Astrocyte (in vitro differentiated cells and primary cell): ENCODE data around the gene CPLX3. TPM values are rescaled to one million over a fixed set of nuclear protein-coding genes. Genes with fewer than 3 reads are reported as not detected.

ENCODE experiments used
- DNase-seq: peaks from one replicate; pipeline ENCODE4 v3.0.0-alpha.2; 2010; ENCODE audit warnings: low read depth
- FAIRE-seq: peaks from 2 replicates; lab custom pipeline; 2011; peaks lifted over from hg19 to GRCh38; lab: Jason Lieb, UNC
- H2AFZ ChIP-seq: 2 replicates; pipeline ENCODE4 v1.6.0; 2012; ENCODE audit warnings: low read depth, low read length, inconsistent platforms
- H3K27ac ChIP-seq: 2 replicates; pipeline ENCODE4 v1.5.1; 2011; ENCODE audit warnings: low read depth, low read length, inconsistent platforms
- H3K27me3 ChIP-seq: 2 replicates; pipeline ENCODE4 v1.6.0; 2011; ENCODE audit warnings: low read length, inconsistent platforms; ENCODE audit not compliant: insufficient read depth
- H3K36me3 ChIP-seq: 2 replicates; pipeline ENCODE4 v1.5.1; 2011; ENCODE audit warnings: low read length, inconsistent platforms; ENCODE audit not compliant: insufficient read depth
- H3K4me1 ChIP-seq: 2 replicates; pipeline ENCODE4 v1.5.1; 2011; ENCODE audit warnings: low read length, inconsistent platforms; ENCODE audit not compliant: insufficient read depth
- H3K4me2 ChIP-seq: 2 replicates; pipeline ENCODE4 v1.6.0; 2012; ENCODE audit warnings: low read length, inconsistent platforms
- H3K4me3 ChIP-seq: 2 replicates; pipeline ENCODE4 v1.5.1; 2011; ENCODE audit warnings: low read depth, mild to moderate bottlenecking, low read length, inconsistent platforms; ENCODE audit not compliant: insufficient read depth
- H3K79me2 ChIP-seq: 2 replicates; pipeline ENCODE4 v1.6.0; 2012; ENCODE audit warnings: mild to moderate bottlenecking, low read length, inconsistent platforms; ENCODE audit not compliant: insufficient read depth
- H3K9ac ChIP-seq: 2 replicates; pipeline ENCODE4 v1.6.0; 2012; ENCODE audit warnings: mild to moderate bottlenecking, low read length, inconsistent platforms
- H3K9me3 ChIP-seq: 2 replicates; pipeline ENCODE4 v1.5.1; 2012; ENCODE audit warnings: low read depth, mild to moderate bottlenecking, low read length, inconsistent platforms; ENCODE audit not compliant: insufficient read depth
- H4K20me1 ChIP-seq: 2 replicates; pipeline ENCODE4 v1.6.0; 2012; ENCODE audit warnings: low read length, inconsistent platforms; ENCODE audit not compliant: insufficient read depth
- H3K27ac Mint-ChIP-seq: one replicate; pipeline ENCODE4 v1.8.0; 2021; ENCODE audit warnings: mild to moderate bottlenecking, mixed read lengths; ENCODE audit not compliant: unreplicated experiment
- H3K27me3 Mint-ChIP-seq: one replicate; pipeline ENCODE4 v1.8.0; 2021; ENCODE audit warnings: low read depth, mixed read lengths; ENCODE audit not compliant: unreplicated experiment
- H3K36me3 Mint-ChIP-seq: one replicate; pipeline ENCODE4 v1.8.0; 2021; ENCODE audit warnings: low read depth, mixed read lengths; ENCODE audit not compliant: unreplicated experiment
- H3K4me1 Mint-ChIP-seq: one replicate; pipeline ENCODE4 v1.8.0; 2021; ENCODE audit warnings: low read depth, mixed read lengths; ENCODE audit not compliant: unreplicated experiment
- H3K4me3 Mint-ChIP-seq: one replicate; pipeline ENCODE4 v1.8.0; 2021; ENCODE audit warnings: mild to moderate bottlenecking, moderate library complexity, mixed read lengths; ENCODE audit not compliant: unreplicated experiment
- H3K9me3 Mint-ChIP-seq: one replicate; pipeline ENCODE4 v1.8.0; 2021; ENCODE audit warnings: mild to moderate bottlenecking, mixed read lengths; ENCODE audit not compliant: unreplicated experiment
- CTCF ChIP-seq: IDR thresholded peaks from 2 replicates; pipeline ENCODE4 v1.5.1; 2011; ENCODE audit warnings: low read depth, mild to moderate bottlenecking, inconsistent platforms, low read length, moderate library complexity; ENCODE audit not compliant: insufficient read depth
- EZH2 ChIP-seq: IDR thresholded peaks from 2 replicates; pipeline ENCODE4 v1.6.1; 2012; ENCODE audit warnings: mild to moderate bottlenecking, low read length, inconsistent platforms; ENCODE audit not compliant: insufficient read depth
- total RNA-seq: library from RNA; stranded (reverse); gene quantifications from 2 replicates; pipeline ENCODE4 v1.2.1, GENCODE V29; 2021

CPLX3 gene
- total RNA-seq, 1 donor from 2014 or later: not detected

DNA sequence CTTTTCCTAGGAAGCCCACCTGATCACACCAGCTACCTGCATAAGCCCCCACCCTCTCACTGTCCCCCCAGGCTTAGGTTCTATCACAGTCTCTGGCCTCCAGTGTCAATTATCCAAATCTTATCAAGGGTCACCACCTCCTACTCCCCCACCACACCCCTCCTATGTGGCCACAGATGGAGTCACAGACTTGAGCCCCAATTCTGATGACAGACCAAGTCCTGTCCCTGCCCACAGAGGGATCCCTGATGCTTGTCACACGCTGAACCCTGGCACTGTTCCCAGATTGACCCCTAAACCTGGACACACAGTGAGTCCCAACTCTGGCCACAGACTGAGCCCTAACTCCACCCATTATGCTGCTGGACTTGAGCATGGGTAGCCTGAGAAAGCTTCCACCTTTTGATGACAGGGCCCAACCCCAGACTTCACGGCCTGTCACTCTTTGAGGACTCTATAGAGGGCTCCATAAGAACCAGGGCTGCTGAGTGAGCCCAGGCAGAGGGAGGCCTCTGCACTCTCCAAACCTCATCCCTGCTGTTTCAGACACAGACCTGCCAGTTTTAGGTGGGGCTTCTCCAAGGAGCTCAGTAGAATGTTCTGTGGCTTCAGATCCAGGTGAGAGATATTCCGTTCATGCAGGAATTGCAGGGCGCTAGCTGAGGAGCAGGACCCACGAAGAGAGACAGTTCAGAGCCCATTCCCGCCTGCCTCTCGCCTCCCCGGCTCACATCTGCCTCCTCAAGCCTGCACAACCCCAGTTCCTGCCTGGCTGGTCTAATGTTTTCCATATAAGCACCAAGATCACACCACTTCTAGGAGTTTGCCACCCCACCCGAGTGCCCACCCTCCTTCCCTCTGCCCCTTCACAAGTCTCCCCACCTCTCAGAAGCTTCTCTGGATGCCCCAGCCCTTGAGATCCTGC lies 14.7 kb downstream of the CPLX3 start:
- peaks cover 2% of the 10 kb centered on the region for H3K9me3 Mint-ChIP-seq
- no peaks in the 10 kb centered on the region for H3K36me3 ChIP-seq
- H3K4me1 ChIP-seq: peaks cover 12% of the 10 kb centered on the region
- no peaks in the 10 kb centered on the region for H3K4me1 Mint-ChIP-seq
- FAIRE-seq (no peak), DNase-seq (no peak)
- no peak overlapping the region for H3K9ac ChIP-seq
- H3K27ac ChIP-seq: no peak overlapping the region
- no peaks in the 10 kb centered on the region for H3K79me2 ChIP-seq
- H3K4me3 ChIP-seq: no peak overlapping the region
- no peak overlapping the region for H2AFZ ChIP-seq
- H3K4me3 Mint-ChIP-seq: peak overlapping the region; percentile 60
- no peaks in the 10 kb centered on the region for H3K9me3 ChIP-seq
- H3K27ac Mint-ChIP-seq: peak overlapping the region; percentile 23
- H3K27me3 Mint-ChIP-seq: no peaks in the 10 kb centered on the region
- peak overlapping the region; percentile 96 for H3K4me2 ChIP-seq
- peaks cover 12% of the 10 kb centered on the region for H4K20me1 ChIP-seq
- H3K27me3 ChIP-seq: no peaks in the 10 kb centered on the region
- TF ChIP-seq CTCF: no peak
- TF ChIP-seq EZH2: no peak
- H3K36me3 Mint-ChIP-seq: peaks cover 10% of the 10 kb centered on the region

GRCh38 chr15:74841891-74842373 lies 15.5 kb downstream of the CPLX3 start:
- no peaks in the 10 kb centered on the region for H3K36me3 ChIP-seq
- no peaks in the 10 kb centered on the region for H3K4me1 Mint-ChIP-seq
- H2AFZ ChIP-seq: no peak overlapping the region
- H3K79me2 ChIP-seq: no peaks in the 10 kb centered on the region
- no peaks in the 10 kb centered on the region for H3K27me3 ChIP-seq
- TF ChIP-seq EZH2: no peak
- no peak for TF ChIP-seq CTCF
- peak overlapping the region; percentile 96 for H3K4me2 ChIP-seq
- H3K4me1 ChIP-seq: peaks cover 12% of the 10 kb centered on the region
- H3K9me3 ChIP-seq: no peaks in the 10 kb centered on the region
- H3K27me3 Mint-ChIP-seq: no peaks in the 10 kb centered on the region
- H3K27ac Mint-ChIP-seq: peak overlapping the region; percentile 23
- H3K4me3 Mint-ChIP-seq: peak overlapping the region; percentile 91
- DNase-seq: no peak
- H3K9ac ChIP-seq: peak overlapping the region; percentile 78
- peaks cover 12% of the 10 kb centered on the region for H4K20me1 ChIP-seq
- H3K36me3 Mint-ChIP-seq: peaks cover 8% of the 10 kb centered on the region
- no peak for FAIRE-seq
- no peak overlapping the region for H3K27ac ChIP-seq
- H3K4me3 ChIP-seq: no peak overlapping the region
- H3K9me3 Mint-ChIP-seq: peaks cover 2% of the 10 kb centered on the region
